Activated CD4-positive, CD25-positive, alpha-beta regulatory T cell (primary cell): ENCODE data around the gene POGLUT3.

Experiments
- DNase-seq, 4 experiments: peaks; one replicate each; lab custom pipeline; 2025; lab: John Stamatoyannopoulos, UW

The POGLUT3 gene

GRCh38 chr11:108498046-108498815 is at the start of gene POGLUT3:
POGLUT3 (minus strand) TSS chr11:108498384; CDS start chr11:108498366, 18 bp downstream.
- DNase-seq: peak; percentile 8 to 26 (median 19)

GRCh38 chr11:108545909-108546501 is 47.8 kb upstream of the POGLUT3 start:
- no peak for DNase-seq

DNA sequence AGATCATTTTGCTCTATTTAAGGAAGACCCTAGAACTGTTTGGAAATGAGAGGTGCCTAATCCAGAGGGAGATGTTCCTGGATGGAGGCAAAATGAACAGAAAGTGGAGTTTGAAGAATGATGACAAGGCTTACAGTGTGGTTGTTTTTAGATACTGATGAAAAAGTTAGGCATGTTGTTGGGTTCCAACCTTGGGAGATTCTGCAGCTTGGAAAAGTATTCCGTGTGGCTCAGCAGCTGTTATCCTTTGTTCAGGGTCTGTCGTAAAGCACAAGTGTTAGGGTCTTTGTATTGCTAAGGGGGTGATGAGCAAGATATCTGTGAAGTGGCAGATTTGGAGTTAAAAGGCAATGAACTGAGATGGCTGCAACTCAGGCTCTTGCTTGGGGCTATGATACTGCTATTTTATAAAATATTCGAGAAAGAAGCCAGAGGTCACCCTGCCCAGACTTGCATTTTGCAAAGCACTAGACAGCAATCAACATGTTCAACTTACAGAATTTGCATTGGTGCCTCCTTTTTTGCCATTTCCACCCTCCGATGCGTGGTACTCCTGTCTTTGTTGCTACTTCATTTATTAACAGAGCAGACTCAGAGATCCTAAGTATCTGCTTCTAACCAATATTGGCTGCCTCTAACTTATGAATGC is 45.3 kb upstream of the POGLUT3 start:
- no peak for DNase-seq

DNA sequence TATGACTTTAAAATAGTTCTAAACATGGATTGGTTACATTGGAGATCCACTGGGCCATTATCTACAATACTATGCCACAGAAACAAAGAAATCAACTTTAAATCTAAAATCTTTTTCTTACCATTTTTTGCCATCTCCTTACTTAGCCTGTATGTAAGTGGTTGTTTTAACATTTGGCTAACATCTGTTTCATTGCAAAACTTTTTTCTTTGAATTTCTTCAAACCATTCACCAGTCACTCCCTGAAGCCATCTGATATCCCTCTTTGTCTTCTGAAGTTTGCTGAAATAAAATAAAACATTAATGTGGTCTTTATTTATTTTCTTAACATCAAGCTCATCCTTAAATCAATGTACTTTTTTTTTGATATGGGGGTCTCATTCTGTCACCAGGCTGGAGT is 43.3 kb upstream of the POGLUT3 start:
- no peak for DNase-seq

- no peak for DNase-seq
Observed at GRCh38 chr11:108538502-108538901, 40.3 kb upstream of the POGLUT3 start.

- no peak for DNase-seq
Observed at GRCh38 chr11:108538022-108538424, 39.8 kb upstream of the POGLUT3 start.

GRCh38 chr11:108536783-108537182 is 38.6 kb upstream of the POGLUT3 start:
- no peak for DNase-seq

DNA sequence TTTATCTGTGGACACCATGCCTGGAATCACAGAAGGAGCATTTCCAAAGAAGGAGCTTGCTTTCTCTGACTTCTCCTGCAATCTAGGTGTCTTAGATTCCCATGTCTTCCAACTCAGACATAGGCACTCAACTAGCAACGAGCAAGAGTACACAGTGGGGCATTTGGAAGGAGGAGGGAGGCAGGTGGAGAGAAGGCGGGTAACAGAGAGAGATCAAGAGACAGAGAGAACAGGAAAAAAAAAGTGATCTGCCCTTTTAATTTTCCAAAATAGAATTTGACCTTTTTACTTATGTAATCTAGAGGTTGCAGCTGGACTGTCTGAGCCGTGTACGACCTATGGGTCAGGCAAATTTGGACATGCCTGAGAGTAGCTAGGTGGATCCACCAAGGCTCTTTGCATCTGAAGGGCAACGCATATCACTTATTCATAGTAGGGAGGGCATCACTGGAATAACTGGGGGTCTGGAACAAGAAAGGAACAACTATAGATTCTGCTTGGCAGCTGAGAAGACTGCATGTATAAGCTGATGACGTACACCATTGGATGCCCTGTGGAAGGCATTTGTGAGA is 37.3 kb upstream of the POGLUT3 start:
- DNase-seq: no peak

DNA sequence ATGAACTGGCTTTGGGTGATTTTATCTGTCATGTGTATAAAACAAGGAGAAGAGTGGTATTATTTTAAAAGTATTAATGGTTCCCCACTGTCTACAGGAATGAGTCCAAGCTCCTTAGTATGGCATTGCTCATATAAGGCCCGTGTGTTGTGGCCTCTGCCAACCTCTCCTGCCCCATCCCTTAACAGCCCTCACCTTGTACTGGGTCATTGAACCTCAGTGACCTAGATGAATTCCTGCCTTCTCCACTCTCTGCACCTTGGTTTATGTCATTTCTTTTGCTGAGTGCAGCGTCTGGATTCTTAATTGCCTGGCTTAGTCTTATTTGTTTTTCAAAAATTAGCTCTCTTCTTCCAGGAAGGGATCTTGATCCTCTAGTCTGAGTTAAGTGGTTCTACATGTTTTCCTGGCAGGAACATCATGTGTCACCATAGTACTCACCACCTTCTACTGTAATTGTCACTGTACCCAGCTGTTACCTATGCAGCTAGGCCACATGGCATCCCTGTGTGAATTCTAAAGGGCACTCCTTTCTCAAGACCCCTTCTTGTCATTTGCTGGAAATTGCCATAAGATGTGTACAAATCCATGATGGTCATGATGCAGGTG is 36.2 kb upstream of the POGLUT3 start:
- no peak for DNase-seq

DNA sequence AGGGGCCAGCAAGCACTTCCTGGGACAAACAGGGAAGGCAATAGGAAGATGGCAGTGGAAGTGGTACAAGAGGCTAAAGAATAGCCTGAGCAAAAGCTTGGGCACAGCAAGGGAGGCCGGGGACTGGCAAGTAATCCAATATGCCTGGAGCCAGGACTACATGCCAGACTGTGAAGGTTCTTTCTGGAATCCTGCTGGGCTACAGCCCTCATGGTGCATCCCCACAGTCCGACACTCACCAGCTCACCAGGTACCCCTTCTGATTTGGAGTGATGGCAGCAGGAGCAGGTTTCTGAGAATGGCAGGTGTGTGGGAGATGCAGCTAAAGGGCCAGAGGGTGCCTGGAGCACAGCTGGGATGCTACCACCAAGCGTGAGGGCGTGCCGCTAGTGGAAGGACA is 32.2 kb upstream of the POGLUT3 start:
- DNase-seq: no peak

DNA sequence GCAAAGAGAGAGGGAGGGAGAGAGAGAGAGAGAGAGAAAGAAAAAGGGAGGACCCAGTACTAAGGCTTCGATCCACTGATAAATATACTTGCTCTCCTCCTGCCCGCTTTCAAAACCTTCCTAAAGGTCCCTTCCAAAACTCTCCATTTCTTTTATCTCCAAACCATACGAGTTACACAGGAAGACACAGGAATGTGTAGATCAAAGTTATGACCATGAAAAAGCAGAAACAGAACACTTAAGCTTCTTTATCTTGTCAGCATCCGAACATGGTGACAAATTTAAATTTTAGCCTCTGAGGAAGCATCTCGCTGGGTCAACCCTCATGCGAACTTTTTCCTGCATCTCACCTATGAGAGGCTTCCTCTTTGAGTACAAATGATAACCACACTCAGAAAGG is 29.2 kb upstream of the POGLUT3 start:
- DNase-seq: no peak

- DNase-seq: no peak
Observed at GRCh38 chr11:108525161-108525560, 27.0 kb upstream of the POGLUT3 start.

- DNase-seq: no peak
Observed at GRCh38 chr11:108524422-108524821, 26.2 kb upstream of the POGLUT3 start.

- no peak for DNase-seq
Observed at GRCh38 chr11:108522318-108522717, 24.1 kb upstream of the POGLUT3 start.

DNA sequence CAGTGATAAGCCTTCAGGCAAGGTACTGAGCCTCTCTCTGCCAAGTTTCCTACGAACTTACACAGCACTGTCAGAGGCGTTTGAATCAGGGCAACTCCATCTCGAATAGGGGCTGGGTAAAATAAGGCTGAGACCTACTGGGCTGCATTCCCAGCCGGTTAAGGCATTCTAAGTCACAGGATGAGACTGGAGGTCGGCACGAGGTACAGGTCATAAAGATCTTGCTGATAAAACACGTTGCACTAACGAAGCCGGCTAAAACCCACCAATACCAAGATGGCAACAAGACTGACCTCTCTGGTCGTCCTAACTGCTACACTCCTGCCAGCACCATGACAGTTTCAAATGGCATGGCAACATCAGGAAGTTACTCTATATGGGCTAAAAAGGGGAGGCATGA is 20.4 kb upstream of the POGLUT3 start:
- DNase-seq: no peak

- DNase-seq: no peak
Observed at GRCh38 chr11:108516125-108516524, 17.9 kb upstream of the POGLUT3 start.

- DNase-seq: no peak
Observed at GRCh38 chr11:108512708-108513107, 14.5 kb upstream of the POGLUT3 start.

GRCh38 chr11:108511851-108512474 is 13.8 kb upstream of the POGLUT3 start:
- DNase-seq: no peak

- DNase-seq: no peak
Observed at GRCh38 chr11:108508653-108509593, 10.7 kb upstream of the POGLUT3 start.

GRCh38 chr11:108501396-108501795 is 3.2 kb upstream of the POGLUT3 start:
- no peak for DNase-seq

GRCh38 chr11:108500721-108501120 is 2.5 kb upstream of the POGLUT3 start:
- no peak for DNase-seq
